HG02970 (cell line): ENCODE results near the gene ITPR1.

Experiments used
- ATAC-seq: cut with Tn5 transposase; IDR thresholded peaks from one replicate; pipeline ENCODE4 v1.9.1; 2021; ENCODE audit warnings: mild to moderate bottlenecking, moderate library complexity, moderate number of reproducible peaks; ENCODE audit not compliant: unreplicated experiment, low FRiP score

Gene ITPR1

GRCh38 chr3:4795905-4796304 is 302.8 kb downstream of the ITPR1 start:
- ATAC-seq: no peak

GRCh38 chr3:4797201-4797705 is 304.1 kb downstream of the ITPR1 start:
- ATAC-seq: no peak

GRCh38 chr3:4799266-4800256 is 306.4 kb downstream of the ITPR1 start:
- ATAC-seq: no peak

- ATAC-seq: no peak
Observed at GRCh38 chr3:4800595-4800994, 307.4 kb downstream of the ITPR1 start.

GRCh38 chr3:4801892-4802291 is 308.7 kb downstream of the ITPR1 start:
- ATAC-seq: no peak

- ATAC-seq: no peak
Observed at GRCh38 chr3:4802903-4803302, 309.8 kb downstream of the ITPR1 start.

- no peak for ATAC-seq
Observed at GRCh38 chr3:4804161-4805058, 311.3 kb downstream of the ITPR1 start.

- no peak for ATAC-seq
Observed at GRCh38 chr3:4805662-4806061, 312.5 kb downstream of the ITPR1 start.

- no peak for ATAC-seq
Observed at GRCh38 chr3:4806535-4807108, 313.5 kb downstream of the ITPR1 start.

- ATAC-seq: no peak
Observed at GRCh38 chr3:4807381-4808280, 314.5 kb downstream of the ITPR1 start.

GRCh38 chr3:4808637-4809036 is 315.5 kb downstream of the ITPR1 start:
- no peak for ATAC-seq

GRCh38 chr3:4809922-4810321 is 316.8 kb downstream of the ITPR1 start:
- ATAC-seq: no peak

- no peak for ATAC-seq
Observed at GRCh38 chr3:4812591-4812990, 319.4 kb downstream of the ITPR1 start.

GRCh38 chr3:4813909-4814304 is 320.8 kb downstream of the ITPR1 start:
- ATAC-seq: no peak

- no peak for ATAC-seq
Observed at GRCh38 chr3:4814305-4814903, 321.3 kb downstream of the ITPR1 start.

GRCh38 chr3:4814904-4815574 is 321.9 kb downstream of the ITPR1 start:
- no peak for ATAC-seq

- ATAC-seq: no peak
Observed at GRCh38 chr3:4816306-4816705, 323.2 kb downstream of the ITPR1 start.

- ATAC-seq: no peak
Observed at GRCh38 chr3:4816718-4817117, 323.6 kb downstream of the ITPR1 start.

GRCh38 chr3:4817128-4817527 is 324.0 kb downstream of the ITPR1 start:
- no peak for ATAC-seq
